Type B pancreatic cell (in vitro differentiated cells): Measurements from ENCODE around the gene DTNA. TPM values are rescaled to one million over a fixed set of nuclear protein-coding genes. Genes with fewer than 3 reads are reported as not detected.

ENCODE experiments used
- DNase-seq: peaks from one replicate; pipeline ENCODE4 v3.0.0; 2021; ENCODE audit warnings: mixed read lengths; ENCODE audit not compliant: unreplicated experiment; ENCODE audit errors: extremely low spot score
- H3K27ac Mint-ChIP-seq: 2 replicates; pipeline ENCODE4 v1.8.0; 2021; ENCODE audit warnings: mild to moderate bottlenecking, mixed read lengths
- H3K27me3 Mint-ChIP-seq: 2 replicates; pipeline ENCODE4 v1.8.0; 2021; ENCODE audit warnings: mixed read lengths
- H3K36me3 Mint-ChIP-seq: 2 replicates; pipeline ENCODE4 v1.8.0; 2021; ENCODE audit warnings: mixed read lengths
- H3K4me1 Mint-ChIP-seq: one replicate; pipeline ENCODE4 v1.8.0; 2021; ENCODE audit warnings: mixed read lengths; ENCODE audit not compliant: unreplicated experiment
- H3K4me3 Mint-ChIP-seq: 2 replicates; pipeline ENCODE4 v1.8.0; 2021; ENCODE audit warnings: mild to moderate bottlenecking, mixed read lengths
- H3K9me3 Mint-ChIP-seq: 2 replicates; pipeline ENCODE4 v1.8.0; 2021; ENCODE audit warnings: mixed read lengths
- CTCF ChIP-seq: fragments of 200-600 bp; sonication (generic); conservative IDR thresholded peaks from 2 replicates; pipeline ENCODE4 v1.5.0; 2021; ENCODE audit warnings: antibody characterized with exemption, mild to moderate bottlenecking
- total RNA-seq: library from RNA; stranded (reverse); gene quantifications from 2 replicates; pipeline ENCODE4 v1.2.1, GENCODE V29; 2021; ENCODE audit warnings: low replicate concordance

The DTNA gene
- total RNA-seq, 1 donor from 2014 or later = 23.6 TPM

- H3K27ac Mint-ChIP-seq = no peak overlapping the region
- H3K27me3 Mint-ChIP-seq = no peaks in the 10 kb centered on the region
- H3K4me1 Mint-ChIP-seq = no peaks in the 10 kb centered on the region
- DNase-seq = no peak
- H3K9me3 Mint-ChIP-seq = no peaks in the 10 kb centered on the region
- H3K4me3 Mint-ChIP-seq = no peak overlapping the region
- no peak for TF ChIP-seq CTCF
- no peaks in the 10 kb centered on the region for H3K36me3 Mint-ChIP-seq
Observed at GRCh38 chr18:34807106-34807796, 97.2 kb downstream of the DTNA start.

GRCh38 chr18:34808389-34808788, 98.3 kb downstream of the DTNA start:
- no peak for TF ChIP-seq CTCF
- Mint-ChIP-seq H3K9me3 (no peaks in the 10 kb centered on the region), H3K27ac (no peak overlapping the region), H3K27me3 (no peaks in the 10 kb centered on the region), H3K4me1 (no peaks in the 10 kb centered on the region), H3K36me3 (no peaks in the 10 kb centered on the region), H3K4me3 (no peak overlapping the region)
- no peak for DNase-seq

- no peaks in the 10 kb centered on the region for H3K9me3 Mint-ChIP-seq
- H3K27me3 Mint-ChIP-seq = no peaks in the 10 kb centered on the region
- TF ChIP-seq CTCF = peak; percentile 59
- DNase-seq = no peak
- no peaks in the 10 kb centered on the region for H3K36me3 Mint-ChIP-seq
- no peak overlapping the region for H3K27ac Mint-ChIP-seq
- no peaks in the 10 kb centered on the region for H3K4me1 Mint-ChIP-seq
- H3K4me3 Mint-ChIP-seq = no peak overlapping the region
Observed at GRCh38 chr18:34809451-34810072, 99.5 kb downstream of the DTNA start.

- no peak for TF ChIP-seq CTCF
- H3K27ac Mint-ChIP-seq = no peak overlapping the region
- no peaks in the 10 kb centered on the region for H3K27me3 Mint-ChIP-seq
- H3K36me3 Mint-ChIP-seq = no peaks in the 10 kb centered on the region
- H3K9me3 Mint-ChIP-seq = no peaks in the 10 kb centered on the region
- H3K4me3 Mint-ChIP-seq = no peak overlapping the region
- DNase-seq = no peak
- no peaks in the 10 kb centered on the region for H3K4me1 Mint-ChIP-seq
Observed at GRCh38 chr18:34816183-34816582, 106.1 kb downstream of the DTNA start.

- Mint-ChIP-seq H3K36me3 (no peaks in the 10 kb centered on the region), H3K27ac (no peak overlapping the region), H3K4me3 (no peak overlapping the region), H3K27me3 (no peaks in the 10 kb centered on the region), H3K4me1 (no peaks in the 10 kb centered on the region), H3K9me3 (no peaks in the 10 kb centered on the region)
- no peak for DNase-seq
- no peak for TF ChIP-seq CTCF
Observed at GRCh38 chr18:34817636-34818035, 107.5 kb downstream of the DTNA start.
